GM23338 (cell line): Measurements from ENCODE around the gene HIP1. TPM values are rescaled to one million over a fixed set of nuclear protein-coding genes. Genes with fewer than 3 reads are reported as not detected.

Source experiments
- ATAC-seq: fragments of 200-7000 bp; cut with Tn5 transposase; 3 replicates; pipeline ENCODE4 v1.9.1; 2020
- DNase-seq: peaks from one replicate; pipeline ENCODE4 v3.0.0-alpha.2; 2015; ENCODE audit warnings: low spot score
- H2AFZ ChIP-seq: fragments of 200-600 bp; sonication (generic); 2 replicates; pipeline ENCODE4 v1.8.0; 2016; ENCODE audit warnings: antibody characterized with exemption, mild to moderate bottlenecking, moderate library complexity
- H3F3A ChIP-seq: fragments of 200-600 bp; sonication (generic); replicated peaks from 2 replicates; pipeline ENCODE4 v1.8.0; 2017; ENCODE audit warnings: antibody characterized with exemption, mixed run types, low read depth
- H3K27ac ChIP-seq: fragments of 200-600 bp; sonication (generic); 2 replicates; pipeline ENCODE4 v1.6.1; 2016; ENCODE audit warnings: low read depth
- H3K27me3 ChIP-seq: fragments of 200-600 bp; sonication (generic); 2 replicates; pipeline ENCODE4 v1.8.0; 2016; ENCODE audit warnings: mild to moderate bottlenecking, mixed run types, moderate library complexity; ENCODE audit not compliant: insufficient read depth
- H3K36me3 ChIP-seq: fragments of 200-600 bp; sonication (generic); 2 replicates; pipeline ENCODE4 v1.8.0; 2016; ENCODE audit warnings: mild to moderate bottlenecking; ENCODE audit not compliant: insufficient read depth
- H3K4me1 ChIP-seq: fragments of 200-600 bp; sonication (generic); 2 replicates; pipeline ENCODE4 v1.8.0; 2016; ENCODE audit warnings: mild to moderate bottlenecking, moderate library complexity; ENCODE audit not compliant: insufficient read depth
- H3K4me2 ChIP-seq: fragments of 200-600 bp; sonication (generic); 2 replicates; pipeline ENCODE4 v1.7.1; 2017; ENCODE audit warnings: mixed run types
- H3K4me3 ChIP-seq: fragments of 200-600 bp; sonication (generic); 2 replicates; pipeline ENCODE4 v1.6.1; 2016; ENCODE audit warnings: mixed run types
- H3K79me2 ChIP-seq: fragments of 200-600 bp; sonication (generic); replicated peaks from 2 replicates; pipeline ENCODE4 v1.8.0; 2017; ENCODE audit warnings: mild to moderate bottlenecking; ENCODE audit not compliant: insufficient read depth
- H3K9me2 ChIP-seq: fragments of 200-600 bp; sonication (generic); 2 replicates; pipeline ENCODE4 v1.8.0; 2017; ENCODE audit not compliant: insufficient read depth
- H4K20me1 ChIP-seq: fragments of 200-600 bp; sonication (generic); replicated peaks from 2 replicates; pipeline ENCODE4 v1.8.0; 2017; ENCODE audit warnings: mild to moderate bottlenecking; ENCODE audit not compliant: insufficient read depth
- H3K27ac Mint-ChIP-seq: 2 replicates; pipeline ENCODE4 v1.8.0; 2020; ENCODE audit warnings: inconsistent platforms, mild to moderate bottlenecking, moderate library complexity, mixed read lengths
- H3K27me3 Mint-ChIP-seq: 3 replicates; pipeline ENCODE4 v1.8.0; 2022; ENCODE audit warnings: low read depth, mild to moderate bottlenecking, moderate library complexity, mixed read lengths, inconsistent platforms; ENCODE audit not compliant: insufficient read depth, poor library complexity
- H3K36me3 Mint-ChIP-seq: 3 replicates; pipeline ENCODE4 v1.8.0; 2021; ENCODE audit warnings: low read depth, mild to moderate bottlenecking, inconsistent platforms, moderate library complexity, mixed read lengths
- H3K4me1 Mint-ChIP-seq: 3 replicates; pipeline ENCODE4 v1.8.0; 2020; ENCODE audit warnings: mild to moderate bottlenecking, inconsistent platforms, mixed read lengths
- H3K4me3 Mint-ChIP-seq: 3 replicates; pipeline ENCODE4 v1.8.0; 2021; ENCODE audit warnings: moderate library complexity, mild to moderate bottlenecking, inconsistent platforms, mixed read lengths
- H3K9me3 Mint-ChIP-seq: 3 replicates; pipeline ENCODE4 v1.8.0; 2020; ENCODE audit warnings: moderate library complexity, mild to moderate bottlenecking, inconsistent platforms, mixed read lengths
- CREB1 ChIP-seq: fragments of 250-450 bp; sonication (Bioruptor Pico); IDR thresholded peaks from 2 replicates; pipeline ENCODE4 v1.5.0; 2020; ENCODE audit warnings: low read depth, mild to moderate bottlenecking, moderate library complexity
- CTCF ChIP-seq, 2 experiments: fragments of 200-600 bp in 1 of 2; sonication (generic) in 1 of 2; conservative IDR thresholded peaks; 2 replicates each; pipeline versions ENCODE4 v1.5.1 to v1.6.1; 2016 to 2017; ENCODE audit warnings: antibody characterized with exemption in 2 of 2, low read depth in 2 of 2, mild to moderate bottlenecking in 2 of 2, moderate library complexity in 1 of 2
- EZH2 ChIP-seq: fragments of 200-600 bp; sonication (generic); IDR thresholded peaks from one replicate; pipeline ENCODE4 v1.8.0; 2017; ENCODE audit warnings: antibody characterized with exemption, mild to moderate bottlenecking, low read depth; ENCODE audit not compliant: unreplicated experiment
- polyA plus RNA-seq: library from polyadenylated mRNA; unstranded; fragments of >200 nt; fragmentation: Nextera tagmentation; extraction: Ambion mirVana; gene quantifications from 2 replicates; pipeline ENCODE4 v1.2.1, GENCODE V29; 2016
- total RNA-seq: library from RNA; depleted of rRNA; stranded (reverse); fragments of >200 nt; shearing (Covaris generic); gene quantifications from 2 replicates; pipeline ENCODE4 v1.2.3, GENCODE V29; 2014

HIP1 gene
- total and polyA plus RNA-seq, 2 experiments from 2014 or later = 24.9 to 80.8 TPM

- no peak overlapping the region for H3K4me2 ChIP-seq
- H3K4me3 Mint-ChIP-seq = no peak overlapping the region
- ATAC-seq = no peak
These were observed 19.1 kb upstream of the HIP1 start for GRCh38 chr7:75757860-75758259.

DNA sequence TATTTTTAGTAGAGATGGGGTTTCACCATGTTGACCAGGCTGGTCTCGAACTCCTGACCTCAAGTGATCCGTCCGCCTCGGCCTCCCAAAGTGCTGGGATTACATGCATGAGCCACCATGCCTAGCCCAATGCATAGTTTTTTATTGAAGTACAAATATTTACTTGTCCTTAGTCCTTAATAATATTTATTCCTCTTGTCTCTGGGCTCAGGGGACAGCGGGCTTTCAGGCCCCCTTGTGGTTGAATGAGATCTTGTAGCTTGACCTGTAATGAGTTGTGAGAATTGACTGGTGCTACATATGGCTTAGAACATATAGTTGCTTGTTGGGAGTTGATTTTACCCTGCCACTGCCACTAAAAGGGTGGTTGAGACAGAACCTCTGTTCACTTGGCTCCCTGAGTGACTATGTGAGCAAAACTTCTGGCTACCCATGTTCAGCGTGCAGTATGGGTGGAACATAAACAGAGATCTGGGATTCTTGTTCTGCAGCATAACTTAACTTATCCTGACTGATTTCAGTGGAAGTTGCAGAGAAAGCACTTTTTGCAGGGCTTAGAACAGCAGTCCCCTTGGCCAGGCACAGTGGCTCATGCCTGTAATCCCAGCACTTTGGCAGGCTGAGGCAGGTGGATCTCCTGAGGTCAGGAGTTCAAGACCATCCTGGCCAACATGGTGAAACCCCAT is 18.4 kb upstream of the HIP1 start:
- peak; percentile 66 for DNase-seq
- 0 out of 3 replicates have a peak, but pooled peaks cover 2% of the 10 kb centered on the region for H3K4me1 Mint-ChIP-seq
- H3F3A ChIP-seq = no peaks in the 10 kb centered on the region
- H3K79me2 ChIP-seq = no peaks in the 10 kb centered on the region
- H3K36me3 Mint-ChIP-seq = no peaks in the 10 kb centered on the region
- H3K27ac Mint-ChIP-seq = no peak overlapping the region
- no peaks in the 10 kb centered on the region for H3K9me2 ChIP-seq
- H3K4me3 Mint-ChIP-seq = no peak overlapping the region
- H2AFZ ChIP-seq = no peak overlapping the region
- H3K4me2 ChIP-seq = no peak overlapping the region
- no peaks in the 10 kb centered on the region for H3K36me3 ChIP-seq
- H4K20me1 ChIP-seq = no peaks in the 10 kb centered on the region
- peaks cover 5% of the 10 kb centered on the region for H3K27me3 Mint-ChIP-seq
- peaks cover 2% of the 10 kb centered on the region; the same call in 2 of the 3 replicates for H3K9me3 Mint-ChIP-seq
- no peaks in the 10 kb centered on the region for H3K4me1 ChIP-seq
- H3K4me3 ChIP-seq = no peak overlapping the region
- no peaks in the 10 kb centered on the region for H3K27me3 ChIP-seq
- ATAC-seq = peak; percentile 87
- no peak overlapping the region for H3K27ac ChIP-seq
- no peak for TF ChIP-seq EZH2
- peak; percentile 73 to 78 for TF ChIP-seq CTCF (conservative IDR thresholded peaks at IDR 0.05; ENCODE audit: low read depth in 2 of 2)

More at GRCh38 chr7:75757860-75758259, 19.1 kb upstream of the HIP1 start:
- Histone ChIP-seq H3K4me3 (no peak overlapping the region), H2AFZ (no peak overlapping the region), H3K4me1 (no peaks in the 10 kb centered on the region), H3K27ac (no peak overlapping the region), H3K36me3 (no peaks in the 10 kb centered on the region), H3K27me3 (no peaks in the 10 kb centered on the region), H3F3A (no peaks in the 10 kb centered on the region), H4K20me1 (no peaks in the 10 kb centered on the region), H3K79me2 (no peaks in the 10 kb centered on the region), H3K9me2 (no peaks in the 10 kb centered on the region)
- Mint-ChIP-seq H3K36me3 (no peaks in the 10 kb centered on the region), H3K27me3 (peaks cover 5% of the 10 kb centered on the region), H3K4me1 (0 out of 3 replicates have a peak, but pooled peaks cover 2% of the 10 kb centered on the region), H3K9me3 (peaks cover 2% of the 10 kb centered on the region; the same call in 2 of the 3 replicates), H3K27ac (no peak overlapping the region)
- no peak for DNase-seq
- TF ChIP-seq CTCF (conservative IDR thresholded peaks at IDR 0.05; ENCODE audit: low read depth in 2 of 2) (peak; percentile 11 to 15; a peak in 1 of 4 replicates), CREB1 (CRISPR knock-in tag) (no peak)
